Measurements from ENCODE around the gene LIMA1.

The LIMA1 gene

GRCh38 chr12:50145439-50145838, 137.9 kb downstream of the LIMA1 start:
- DNase-seq (ENCODE audit: low read depth, low spot score) = no peak

DNA sequence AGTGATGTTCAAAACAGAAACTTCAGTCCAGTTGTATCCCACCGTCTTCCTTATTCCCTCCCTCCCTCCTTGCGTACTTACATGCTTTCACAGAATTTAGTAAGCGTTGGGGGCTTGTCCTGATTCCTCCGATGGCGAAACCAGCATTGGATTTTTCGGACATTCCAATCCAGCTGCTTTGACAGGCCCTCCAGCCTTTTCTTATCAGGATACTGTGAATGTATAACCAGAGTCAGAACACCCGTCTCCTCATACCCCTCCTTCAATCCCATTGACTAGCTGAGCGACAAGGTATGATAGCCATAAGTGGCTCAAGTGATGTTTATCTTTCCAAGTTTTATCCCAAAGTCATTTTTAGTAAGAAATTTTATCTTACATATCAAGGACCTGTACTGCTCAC, 140.3 kb downstream of the LIMA1 start:
- no peak for DNase-seq (ENCODE audit: low read depth, low spot score)

DNA sequence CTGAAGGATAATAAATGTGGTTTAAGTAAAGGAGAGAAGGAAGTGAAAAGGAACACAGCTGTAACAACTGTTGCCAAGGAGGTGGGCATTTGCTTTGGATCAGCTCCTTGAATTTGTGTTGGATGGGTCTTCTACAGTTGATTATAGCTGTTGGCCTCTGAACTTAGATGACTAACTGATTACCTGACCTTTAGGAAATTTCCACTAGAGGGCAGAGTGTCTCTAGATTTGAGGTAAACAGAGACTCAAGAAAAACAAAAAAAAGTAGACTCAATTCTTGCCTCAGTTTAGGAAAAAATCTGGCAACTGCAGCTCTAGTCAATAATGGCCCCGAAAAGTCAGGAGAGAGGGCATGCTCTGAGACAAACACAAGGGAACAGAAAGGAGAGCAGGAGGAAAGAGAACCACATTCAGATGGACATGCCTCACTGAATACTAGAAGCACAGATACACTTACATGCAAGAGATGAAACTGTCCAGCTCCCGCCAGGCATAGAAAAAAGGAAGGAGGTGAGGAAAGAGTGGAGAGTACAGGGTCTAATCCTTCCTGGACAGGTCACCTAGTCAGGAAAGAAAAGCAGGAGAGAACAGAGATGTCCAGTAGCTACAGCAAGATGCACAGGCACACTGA, 150.7 kb downstream of the LIMA1 start:
- DNase-seq (ENCODE audit: low read depth, low spot score) = peak; percentile 21

DNA sequence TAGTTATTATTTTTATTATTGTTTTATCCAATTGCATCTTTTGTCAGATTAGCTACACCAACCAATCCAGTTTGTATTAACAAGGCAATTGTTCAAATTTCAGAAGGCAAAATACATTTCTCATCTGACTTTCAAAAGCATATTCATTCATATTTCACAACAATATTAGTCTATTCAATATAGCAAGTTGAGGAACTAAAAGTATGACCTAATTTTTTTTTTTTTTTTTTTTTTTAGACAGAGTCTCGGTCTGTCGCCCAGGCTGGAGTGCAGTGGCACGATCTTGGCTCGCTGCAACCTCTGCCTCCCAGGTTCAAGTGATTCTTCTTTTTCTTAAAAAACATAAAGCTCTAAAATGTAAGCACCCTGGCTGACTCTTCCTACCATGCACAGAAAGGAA, 154.0 kb downstream of the LIMA1 start:
- DNase-seq (ENCODE audit: low read depth, low spot score) = no peak

GRCh38 chr12:50127546-50127945, 155.8 kb downstream of the LIMA1 start:
- no peak for DNase-seq (ENCODE audit: low read depth, low spot score)

Data from ELF-1 (cell line).